HepG2 (cell line): ENCODE measurements around the gene PPP2R2D. TPM values are rescaled to one million over a fixed set of nuclear protein-coding genes. Genes with fewer than 3 reads are reported as not detected.

Experiments
- ATAC-seq: fragments of 200-7000 bp; cut with Tn5 transposase; 3 replicates; pipeline ENCODE4 v1.9.1; 2020; ENCODE audit warnings: mild to moderate bottlenecking, moderate library complexity
- BruUV-seq: library from RNA; stranded (reverse); fragments of 400-500 nt; replicated peaks from 2 replicates; lab custom pipeline; 2021; lab: Mats Ljungman, UMichigan
- CTCF ChIA-PET: fragments of 300-600 bp; formaldehyde crosslinking; extraction: SDS; loops from one replicate; lab custom pipeline; 2021; ENCODE audit warnings: low total read pairs, inconsistent platforms, low intra/inter-chr PET ratio; lab: Yijun Ruan, JAX
- POLR2A ChIA-PET: fragments of 350-600 bp; sonication (Branson Sonifier 250); formaldehyde crosslinking; loops from one replicate; lab custom pipeline; 2020; ENCODE audit warnings: antibody characterized with exemption, inconsistent platforms; lab: Yijun Ruan, JAX
- DNase-seq: peaks from one replicate; pipeline ENCODE4 v3.0.0-alpha.2; 2015; ENCODE audit warnings: low spot score
- FAIRE-seq: peaks from 3 replicates; lab custom pipeline; 2011; peaks lifted over from hg19 to GRCh38; lab: Jason Lieb, UNC
- H2AFZ ChIP-seq: one replicate; pipeline ENCODE4 v1.6.1; 2011; ENCODE audit warnings: low read length, inconsistent platforms
- H3K27ac ChIP-seq: fragments of 300-600 bp; 3 replicates; pipeline ENCODE4 v1.8.0; 2011; ENCODE audit warnings: mixed run types, mild to moderate bottlenecking, mixed read lengths, low read length, inconsistent platforms; ENCODE audit not compliant: insufficient read depth; ENCODE audit errors: extremely low read length
- H3K27me3 ChIP-seq, 2 experiments: fragments of 200-600 bp in 1 of 2; 2 replicates in 1 of 2; 3 replicates in 1 of 2; pipeline versions ENCODE4 v1.6.0 to v1.8.0; 2011; ENCODE audit warnings: low read length in 2 of 2, mild to moderate bottlenecking in 2 of 2, moderate library complexity in 2 of 2, inconsistent platforms in 1 of 2; ENCODE audit not compliant: insufficient read depth in 2 of 2, control insufficient read depth in 1 of 2
- H3K36me3 ChIP-seq, 2 experiments: fragments of 200-600 bp in 1 of 2; replicated peaks in 1 of 2; 2 replicates in 1 of 2; 3 replicates in 1 of 2; pipeline versions ENCODE4 v1.5.1 to v1.8.0; 2011; ENCODE audit warnings: low read length in 2 of 2, inconsistent platforms in 1 of 2; ENCODE audit not compliant: insufficient read depth in 2 of 2, control insufficient read depth in 1 of 2
- H3K4me1 ChIP-seq: 2 replicates; pipeline ENCODE4 v1.5.1; 2012; ENCODE audit warnings: low read length, inconsistent platforms; ENCODE audit not compliant: insufficient read depth
- H3K4me2 ChIP-seq: 2 replicates; pipeline ENCODE4 v1.6.0; 2011; ENCODE audit warnings: low read depth, low read length, inconsistent platforms
- H3K4me3 ChIP-seq, 3 experiments: fragments of 200-600 bp in 1 of 3; sonication (generic), shearing (Covaris generic) in 1 of 3; replicated peaks in 1 of 3; 2 replicates each; pipeline ENCODE4 v1.5.1; 2011 to 2016; ENCODE audit warnings: low read length in 3 of 3, inconsistent platforms in 2 of 3, low read depth in 2 of 3, mild to moderate bottlenecking in 2 of 3, control low read depth in 1 of 3, mixed read lengths in 1 of 3; ENCODE audit not compliant: insufficient read depth in 1 of 3
- H3K79me2 ChIP-seq: one replicate; pipeline ENCODE4 v1.6.1; 2011; ENCODE audit warnings: low read length, inconsistent platforms; ENCODE audit not compliant: insufficient read depth
- H3K9ac ChIP-seq: 2 replicates; pipeline ENCODE4 v1.6.0; 2011; ENCODE audit warnings: mild to moderate bottlenecking, low read depth, low read length, inconsistent platforms; ENCODE audit not compliant: insufficient read depth
- H3K9me3 ChIP-seq: 2 replicates; pipeline ENCODE4 v1.5.1; 2012; ENCODE audit warnings: mild to moderate bottlenecking, low read length
- H4K20me1 ChIP-seq: 2 replicates; pipeline ENCODE4 v1.6.0; 2011; ENCODE audit warnings: inconsistent platforms, mild to moderate bottlenecking, low read length, moderate library complexity; ENCODE audit not compliant: insufficient read depth
- FOSL1 ChIP-seq: sonication (generic); formaldehyde crosslinking; IDR thresholded peaks from 2 replicates; pipeline ENCODE4 v1.9.0; 2021; ENCODE audit warnings: missing genetic modification reagents, borderline replicate concordance
- LBX2 ChIP-seq: sonication (generic); formaldehyde crosslinking; IDR thresholded peaks from 2 replicates; pipeline ENCODE4 v1.5.0; 2020; ENCODE audit warnings: missing genetic modification reagents, mild to moderate bottlenecking, borderline replicate concordance
- MLXIP ChIP-seq: sonication (generic); formaldehyde crosslinking; IDR thresholded peaks from 2 replicates; pipeline ENCODE4 v1.9.0; 2021; ENCODE audit warnings: missing genetic modification reagents, borderline replicate concordance
- NFE2L2 ChIP-seq: fragments of 150-350 bp; IDR thresholded peaks from 2 replicates; pipeline ENCODE4 v1.6.1; 2014; ENCODE audit warnings: low read length
- NR2F6 ChIP-seq, 2 experiments: IDR thresholded peaks; 2 replicates each; pipeline ENCODE4 v1.6.1; 2016; ENCODE audit warnings: antibody characterized with exemption in 1 of 2, mild to moderate bottlenecking in 1 of 2
- THAP7 ChIP-seq: sonication (generic); formaldehyde crosslinking; IDR thresholded peaks from 2 replicates; pipeline ENCODE4 v1.8.1; 2023; ENCODE audit warnings: mild to moderate bottlenecking, missing genetic modification reagents
- ZFYVE20 ChIP-seq: sonication (generic); formaldehyde crosslinking; IDR thresholded peaks from 2 replicates; pipeline ENCODE4 v1.8.0; 2023; ENCODE audit warnings: low read depth, mild to moderate bottlenecking, moderate library complexity, missing genetic modification reagents, borderline replicate concordance
- WGBS: methylation state at CpG from one replicate; pipeline ENCODE4 v1.1.6; 2017; ENCODE audit warnings: low lambda C conversion rate; 5-methylcytosine and 5-hydroxymethylcytosine counted together
- in situ Hi-C: cut with HindIII; loops from 2 replicates; pipeline ENCODE4 v1.10.0; 2017; ENCODE audit warnings: low pct_unique_long_range_greater_than_20kb; ENCODE audit not compliant: extremely low pct_ligation_motif_present
- intact Hi-C: fragments of 100-400 bp; cut with micrococcal nuclease; formaldehyde crosslinking; loops from one replicate; pipeline ENCODE4 v1.10.0; 2022; ENCODE audit not compliant: unreplicated experiment
- polyA plus RNA-seq, 8 experiments: library from polyadenylated mRNA; depleted of rRNA in 3 of 8; stranded (reverse) in 7 of 8; unstranded in 1 of 8; fragments of >200 nt; fragmentation: Illumina TruSeq in 4 of 8; extraction: Trizol in 4 of 8; gene quantifications; 2 replicates each; pipeline versions ENCODE4 v1.2.1 to v1.2.3, GENCODE V29; 2011 to 2016; ENCODE audit warnings: low read depth in 4 of 8, missing spikeins in 1 of 8, mixed read lengths in 1 of 8; ENCODE audit not compliant: insufficient read depth in 1 of 8
- total RNA-seq, 5 experiments: library from RNA; depleted of rRNA; stranded (reverse); fragments of >200 nt; fragmentation: Illumina TruSeq; extraction: Trizol; gene quantifications; 2 replicates each; pipeline ENCODE4 v1.2.3, GENCODE V29; 2016; ENCODE audit warnings: low read depth in 1 of 5

The PPP2R2D gene
- total and polyA plus RNA-seq, 2 of the 13 experiments (the other 11 are each of a cell fraction or from before 2014, with no cell fraction given), result 32.7 to 33.2 TPM

- Histone ChIP-seq H3K27ac (no peak overlapping the region), H3K9ac (no peak overlapping the region), H3K27me3 (no peaks in the 10 kb centered on the region), H3K4me3 (no peak overlapping the region), H3K9me3 (no peaks in the 10 kb centered on the region), H2AFZ (no peak overlapping the region)
- CTCF ChIA-PET, result no interaction called here
- in situ Hi-C loops, result no loop called here
- FAIRE-seq (no peak), DNase-seq (no peak)
- intact Hi-C loops, result no loop called here
- TF ChIP-seq LBX2 (CRISPR knock-in tag) (no peak), NFE2L2 (0 out of 2 replicates have a peak, but pooled peaks have one; percentile 18), THAP7 (CRISPR knock-in tag) (no peak)
- TF ChIP-seq, all 625 proteins: peak for 1
- no peak for ATAC-seq
- H3K36me3 ChIP-seq, result peaks cover 14 to 54% of the 10 kb centered on the region in 2 experiments
- H4K20me1 ChIP-seq, result peaks cover 27% of the 10 kb centered on the region; the same call in 1 of the 2 replicates
- 97% methylated on average over 8 of the region's 9 CpGs for WGBS
- no peak overlapping the region for H3K4me2 ChIP-seq
- H3K4me1 ChIP-seq, result peaks cover 15% of the 10 kb centered on the region
- POLR2A ChIA-PET, result no interaction called here
- BruUV-seq, result no TSS peak
- peaks cover 47% of the 10 kb centered on the region for H3K79me2 ChIP-seq
These were observed 35.5 kb downstream of the PPP2R2D start for GRCh38 chr10:131936294-131936693.

- H3K4me3 ChIP-seq, result no peak overlapping the region
- 98% methylated on average over 18 of the region's 18 CpGs for WGBS
- BruUV-seq, result no TSS peak
- TF ChIP-seq ZFYVE20 (CRISPR knock-in tag) (no peak), FOSL1 (no peak), NR2F6 (IDR thresholded peaks at IDR 0.05) (no peak), NR2F6 (CRISPR knock-in tag; IDR thresholded peaks at IDR 0.05) (no peak), MLXIP (no peak)
- no peak overlapping the region for H2AFZ ChIP-seq
- H3K27me3 ChIP-seq, result no peaks in the 10 kb centered on the region
- in situ Hi-C loops (no loop called here), intact Hi-C loops (no loop called here)
- H3K4me2 ChIP-seq, result no peak overlapping the region
- H4K20me1 ChIP-seq, result peaks cover 23% of the 10 kb centered on the region; the same call in 1 of the 2 replicates
- no peak for FAIRE-seq
- peaks cover 18 to 58% of the 10 kb centered on the region in 2 experiments for H3K36me3 ChIP-seq
- no peak overlapping the region for H3K9ac ChIP-seq
- peaks cover 43% of the 10 kb centered on the region for H3K79me2 ChIP-seq
- H3K9me3 ChIP-seq, result no peaks in the 10 kb centered on the region
- ChIA-PET CTCF (no interaction called here), POLR2A (no interaction called here)
- DNase-seq, result no peak
- no peak for ATAC-seq
- no peak overlapping the region for H3K27ac ChIP-seq
- H3K4me1 ChIP-seq, result peaks cover 15% of the 10 kb centered on the region
These were observed 35.9 kb downstream of the PPP2R2D start for GRCh38 chr10:131936736-131937135.
